ENCODE data around the gene HMGN3. TPM values are rescaled to one million over a fixed set of nuclear protein-coding genes. Genes with fewer than 3 reads are reported as not detected.

Gene HMGN3
- total RNA-seq, 6 experiments from 2014 or later = 26.7 to 41.2 (median 28.6) TPM

GRCh38 chr6:79170431-79170830 lies 64.1 kb downstream of the HMGN3 start:
- Mint-ChIP-seq H3K36me3 (ENCODE audit: low read depth) (no peaks in the 10 kb centered on the region), H3K4me3 (no peak overlapping the region), H3K27ac (no peak overlapping the region), H3K27me3 (ENCODE audit: insufficient read depth) (no peaks in the 10 kb centered on the region; the same call in 1 of the 2 replicates), H3K9me3 (no peaks in the 10 kb centered on the region), H3K4me1 (ENCODE audit: low read depth) (peaks cover 12% of the 10 kb centered on the region)
- no peak for DNase-seq
- TF ChIP-seq, protein P1, sequence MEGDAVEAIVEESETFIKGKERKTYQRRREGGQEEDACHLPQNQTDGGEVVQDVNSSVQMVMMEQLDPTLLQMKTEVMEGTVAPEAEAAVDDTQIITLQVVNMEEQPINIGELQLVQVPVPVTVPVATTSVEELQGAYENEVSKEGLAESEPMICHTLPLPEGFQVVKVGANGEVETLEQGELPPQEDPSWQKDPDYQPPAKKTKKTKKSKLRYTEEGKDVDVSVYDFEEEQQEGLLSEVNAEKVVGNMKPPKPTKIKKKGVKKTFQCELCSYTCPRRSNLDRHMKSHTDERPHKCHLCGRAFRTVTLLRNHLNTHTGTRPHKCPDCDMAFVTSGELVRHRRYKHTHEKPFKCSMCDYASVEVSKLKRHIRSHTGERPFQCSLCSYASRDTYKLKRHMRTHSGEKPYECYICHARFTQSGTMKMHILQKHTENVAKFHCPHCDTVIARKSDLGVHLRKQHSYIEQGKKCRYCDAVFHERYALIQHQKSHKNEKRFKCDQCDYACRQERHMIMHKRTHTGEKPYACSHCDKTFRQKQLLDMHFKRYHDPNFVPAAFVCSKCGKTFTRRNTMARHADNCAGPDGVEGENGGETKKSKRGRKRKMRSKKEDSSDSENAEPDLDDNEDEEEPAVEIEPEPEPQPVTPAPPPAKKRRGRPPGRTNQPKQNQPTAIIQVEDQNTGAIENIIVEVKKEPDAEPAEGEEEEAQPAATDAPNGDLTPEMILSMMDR (IDR thresholded peaks at IDR 0.05) = no peak

DNA sequence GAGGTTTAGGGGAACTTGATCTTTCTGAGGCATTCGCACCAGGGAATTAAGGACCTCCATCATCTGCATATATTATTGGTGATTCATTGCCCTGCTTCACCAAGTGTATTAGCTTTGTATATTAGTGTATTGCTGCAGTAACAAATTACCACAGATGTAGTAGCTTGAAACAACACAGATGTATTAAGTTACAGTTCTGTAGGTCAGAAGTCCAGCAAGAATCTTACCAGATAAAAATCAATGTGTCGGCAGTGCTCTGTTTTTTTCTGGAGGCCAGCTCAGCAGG lies 65.8 kb downstream of the HMGN3 start:
- H3K4me3 Mint-ChIP-seq = no peak overlapping the region
- H3K27ac Mint-ChIP-seq = no peak overlapping the region
- H3K27me3 Mint-ChIP-seq (ENCODE audit: insufficient read depth) = no peaks in the 10 kb centered on the region; the same call in 1 of the 2 replicates
- DNase-seq = no peak
- H3K9me3 Mint-ChIP-seq = no peaks in the 10 kb centered on the region
- peaks cover 12% of the 10 kb centered on the region for H3K4me1 Mint-ChIP-seq (ENCODE audit: low read depth)
- no peaks in the 10 kb centered on the region for H3K36me3 Mint-ChIP-seq (ENCODE audit: low read depth)
- TF ChIP-seq, protein P1 (IDR thresholded peaks at IDR 0.05) = no peak

DNA sequence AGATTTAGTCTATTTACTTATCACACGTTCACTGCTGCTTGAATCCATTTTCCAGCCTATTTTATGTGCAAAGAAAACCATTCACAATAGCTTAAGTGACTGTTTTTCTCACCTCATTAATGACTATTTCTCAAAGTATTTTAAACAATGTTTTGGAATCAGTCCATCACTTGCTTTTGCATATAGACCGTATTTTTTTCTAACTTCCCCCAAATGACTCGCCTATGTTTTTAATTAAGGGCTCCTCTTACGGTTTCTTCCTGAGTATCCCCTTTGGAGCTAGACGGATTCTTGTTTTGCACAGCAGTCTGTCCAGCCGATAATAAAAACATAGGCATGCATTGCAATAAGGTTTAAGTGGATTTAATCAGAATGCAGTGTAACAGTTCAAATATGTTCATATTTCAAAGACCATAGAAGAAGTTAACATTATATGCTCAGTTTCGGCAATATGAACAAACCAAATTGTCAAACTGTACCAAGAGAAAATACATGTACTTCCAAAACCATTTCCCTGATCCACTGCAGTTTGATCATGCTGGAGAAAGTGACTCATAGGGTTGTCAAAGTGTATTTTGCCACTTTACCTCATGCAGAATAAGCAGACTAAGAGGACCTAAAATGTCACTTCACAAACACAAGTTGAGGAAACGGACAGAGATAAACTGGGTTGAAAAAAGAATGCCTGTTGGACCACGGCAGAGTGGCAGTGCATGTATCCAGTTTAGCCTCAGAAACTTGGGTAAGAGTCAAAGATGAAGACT lies 66.4 kb downstream of the HMGN3 start:
- Mint-ChIP-seq H3K4me1 (ENCODE audit: low read depth) (peaks cover 12% of the 10 kb centered on the region), H3K4me3 (no peak overlapping the region), H3K36me3 (ENCODE audit: low read depth) (no peaks in the 10 kb centered on the region), H3K27ac (no peak overlapping the region), H3K9me3 (no peaks in the 10 kb centered on the region), H3K27me3 (ENCODE audit: insufficient read depth) (no peaks in the 10 kb centered on the region; the same call in 1 of the 2 replicates)
- DNase-seq = no peak
- TF ChIP-seq, protein P1 (IDR thresholded peaks at IDR 0.05) = no peak

DNA sequence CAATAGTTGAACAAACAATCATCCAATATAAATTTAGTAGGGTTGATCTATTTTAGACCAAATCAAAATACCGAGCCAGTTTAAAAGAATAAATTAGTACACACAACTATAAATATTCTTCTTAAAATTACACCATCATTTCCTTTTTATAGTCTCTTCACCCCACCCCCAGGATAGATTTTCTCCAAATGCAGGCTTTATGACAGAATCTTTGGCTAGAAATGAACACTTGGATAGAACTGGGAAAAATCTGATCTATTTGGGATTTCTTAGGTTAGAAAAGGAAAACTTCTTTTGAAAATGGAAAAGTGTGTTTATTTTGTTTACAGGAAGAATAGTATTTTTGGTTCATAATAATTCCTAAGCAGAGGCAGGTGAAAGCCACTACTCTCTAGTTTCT lies 74.6 kb downstream of the HMGN3 start:
- no peak for DNase-seq
- no peaks in the 10 kb centered on the region for H3K27me3 Mint-ChIP-seq (ENCODE audit: insufficient read depth)
- H3K9me3 Mint-ChIP-seq = no peaks in the 10 kb centered on the region
- H3K36me3 Mint-ChIP-seq (ENCODE audit: low read depth) = no peaks in the 10 kb centered on the region
- TF ChIP-seq, protein P1 (IDR thresholded peaks at IDR 0.05) = no peak
- no peak overlapping the region for H3K27ac Mint-ChIP-seq
- H3K4me1 Mint-ChIP-seq (ENCODE audit: low read depth) = no peaks in the 10 kb centered on the region
- no peak overlapping the region for H3K4me3 Mint-ChIP-seq

GRCh38 chr6:79158856-79159516 lies 75.5 kb downstream of the HMGN3 start:
- Mint-ChIP-seq H3K9me3 (no peaks in the 10 kb centered on the region), H3K4me1 (ENCODE audit: low read depth) (no peaks in the 10 kb centered on the region), H3K4me3 (no peak overlapping the region), H3K36me3 (ENCODE audit: low read depth) (no peaks in the 10 kb centered on the region), H3K27me3 (ENCODE audit: insufficient read depth) (no peaks in the 10 kb centered on the region), H3K27ac (no peak overlapping the region)
- TF ChIP-seq, protein P1 (IDR thresholded peaks at IDR 0.05) = no peak
- DNase-seq = no peak

Data from HFFc6 (cell line).